Epithelial cell of esophagus (primary cell): Measurements from ENCODE around the gene OR1A1.
"Not testable (repeated sequence)": the region's sequence is repeated elsewhere in the genome, so short reads cannot be mapped to it uniquely, and the experiment has no call there.

ENCODE experiments used
- DNase-seq: peaks from one replicate; pipeline ENCODE4 v3.0.0; 2010; ENCODE audit warnings: low read depth
- H3K4me3 ChIP-seq: 2 replicates; pipeline ENCODE4 v1.5.1; 2011; ENCODE audit warnings: mild to moderate bottlenecking, low read length, control low read depth
- CTCF ChIP-seq: IDR thresholded peaks from 2 replicates; pipeline ENCODE4 v1.5.1; 2011; ENCODE audit warnings: low read depth, mild to moderate bottlenecking, low read length, control low read depth, inconsistent platforms; ENCODE audit not compliant: insufficient read depth; ENCODE audit errors: missing control alignments

OR1A1 gene, protein sequence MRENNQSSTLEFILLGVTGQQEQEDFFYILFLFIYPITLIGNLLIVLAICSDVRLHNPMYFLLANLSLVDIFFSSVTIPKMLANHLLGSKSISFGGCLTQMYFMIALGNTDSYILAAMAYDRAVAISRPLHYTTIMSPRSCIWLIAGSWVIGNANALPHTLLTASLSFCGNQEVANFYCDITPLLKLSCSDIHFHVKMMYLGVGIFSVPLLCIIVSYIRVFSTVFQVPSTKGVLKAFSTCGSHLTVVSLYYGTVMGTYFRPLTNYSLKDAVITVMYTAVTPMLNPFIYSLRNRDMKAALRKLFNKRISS

GRCh38 chr17:3207367-3207766 lies at the start of gene OR1A1:
Gene OR1A1, plus strand, starts transcription at chr17:3207667. Its CDS starts 7,954 bp downstream, at chr17:3215621.
- DNase-seq, result no peak
- no peak within 1 kb of the TSS for H3K4me3 ChIP-seq
- no peak for TF ChIP-seq CTCF

DNA sequence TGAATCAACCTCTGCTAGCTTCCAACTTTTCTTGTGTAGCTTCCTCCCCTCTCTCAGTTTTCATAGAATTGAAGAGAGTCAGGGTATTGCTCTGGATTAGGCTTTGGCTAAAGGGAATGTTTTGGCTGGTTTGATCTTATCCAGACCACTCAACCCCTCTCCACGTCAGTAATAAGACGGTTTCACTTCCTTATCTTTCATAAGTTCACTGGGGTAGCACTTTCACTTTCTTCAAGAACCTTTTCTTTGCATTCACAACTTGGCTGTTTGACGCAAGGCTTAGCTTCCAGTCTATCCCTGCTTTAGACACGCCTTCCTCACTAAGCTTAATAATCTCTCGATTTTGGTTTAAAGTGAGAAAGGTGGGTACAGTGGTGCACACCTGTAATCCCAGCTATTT lies 39.9 kb upstream of the OR1A1 start:
- H3K4me3 ChIP-seq, result no peak overlapping the region
- DNase-seq, result no peak
- TF ChIP-seq CTCF, result no peak

GRCh38 chr17:3189961-3190360 lies 17.5 kb upstream of the OR1A1 start:
- no peak for TF ChIP-seq CTCF
- H3K4me3 ChIP-seq, result no peak overlapping the region
- DNase-seq, result no peak

DNA sequence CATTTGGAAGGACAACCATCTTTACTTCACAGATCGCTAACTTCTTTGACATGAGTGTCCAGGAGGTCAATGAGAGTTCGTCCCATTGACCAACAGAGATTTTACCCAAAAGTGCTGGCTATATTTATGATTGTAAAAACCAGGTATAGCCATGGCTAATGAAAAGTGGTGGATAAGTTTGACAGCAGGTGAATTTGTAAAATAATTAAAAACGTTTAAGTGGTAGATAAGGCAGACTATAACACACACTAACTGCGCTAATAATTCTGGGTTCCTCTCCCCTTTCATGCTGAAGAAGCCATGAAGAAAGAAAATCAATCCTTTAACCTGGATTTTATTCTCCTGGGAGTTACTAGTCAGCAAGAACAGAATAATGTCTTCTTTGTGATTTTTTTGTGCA lies 10.2 kb upstream of the OR1A1 start, which contains the start of gene OR1A2:
OR1A2 (plus strand) TSS at position 301 of the 400 bp plus-strand sequence; CDS start at position 301, 0 bp downstream.
- TF ChIP-seq CTCF, result no peak
- DNase-seq, result no peak
- no peak within 1 kb of the TSS for H3K4me3 ChIP-seq

GRCh38 chr17:3208484-3208883 lies 1.0 kb downstream of the OR1A1 start:
- no peak for DNase-seq
- TF ChIP-seq CTCF, result no peak

DNA sequence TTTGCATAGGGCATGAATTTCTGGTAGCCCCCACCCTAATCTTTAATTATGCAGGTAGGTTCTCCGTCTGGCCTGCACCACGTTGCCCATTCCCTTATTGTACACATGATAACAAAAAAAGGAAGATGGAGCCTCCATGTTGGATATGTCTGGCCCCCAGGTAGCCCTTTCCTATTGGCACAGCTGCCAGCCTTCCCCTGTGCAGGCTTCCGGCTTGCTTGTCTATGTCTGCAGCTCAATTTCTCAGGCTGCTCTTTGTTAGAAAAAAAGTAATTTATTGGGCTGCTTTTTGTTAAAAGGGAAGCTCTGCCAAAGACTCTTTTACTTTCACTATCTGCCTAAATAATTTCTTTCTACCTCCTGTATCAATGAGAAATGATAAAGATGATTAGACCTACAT lies 5.5 kb downstream of the OR1A1 start:
- H3K4me3 ChIP-seq, result no peak overlapping the region
- DNase-seq, result no peak
- TF ChIP-seq CTCF, result no peak

More at GRCh38 chr17:3208484-3208883, 1.0 kb downstream of the OR1A1 start:
- no peak overlapping the region for H3K4me3 ChIP-seq

DNA sequence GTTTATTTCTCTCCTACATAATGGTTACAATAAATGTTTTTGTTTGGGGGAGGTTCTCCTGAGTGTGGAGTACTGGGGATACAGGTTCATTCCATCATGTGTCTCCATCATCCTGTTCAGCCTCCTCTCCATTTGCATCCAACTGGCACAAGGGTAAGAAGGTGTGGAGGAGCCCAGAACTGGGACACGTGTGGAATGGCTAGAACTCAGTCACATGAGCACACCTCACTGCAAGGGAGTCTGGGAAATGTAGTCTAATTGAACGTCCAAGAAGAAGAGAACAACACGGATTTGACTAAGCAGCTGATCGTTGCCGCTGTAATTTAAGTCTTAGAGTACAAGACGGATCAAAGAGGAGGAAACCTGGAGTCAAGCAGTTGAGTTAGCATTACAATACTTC lies 6.1 kb downstream of the OR1A1 start:
- no peak for DNase-seq
- no peak overlapping the region for H3K4me3 ChIP-seq
- TF ChIP-seq CTCF, result no peak

DNA sequence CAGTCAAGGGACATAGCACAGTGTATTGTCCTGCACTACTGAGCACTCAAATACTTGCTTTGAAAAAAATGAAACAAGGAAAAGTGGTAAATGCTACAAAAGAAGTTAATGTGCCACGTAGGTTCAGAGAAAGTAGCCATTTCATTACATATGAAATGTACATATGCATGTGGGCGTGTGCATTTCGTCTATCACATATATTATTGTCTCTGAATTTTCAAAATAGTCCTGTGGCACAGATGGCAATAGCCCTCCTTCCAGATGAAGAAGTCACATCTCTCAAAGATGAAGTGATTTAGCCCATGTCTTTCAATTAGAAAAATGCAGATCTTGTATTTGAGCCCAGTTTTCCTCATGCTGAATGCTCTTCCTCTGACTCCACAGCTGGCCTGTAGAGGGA lies 12.5 kb downstream of the OR1A1 start:
- not testable (repeated sequence) for H3K4me3 ChIP-seq

More for the DNA sequence above, 12.5 kb downstream of the OR1A1 start:
- not testable (repeated sequence) for DNase-seq
